RWPE1 (cell line): Measurements from ENCODE around the gene HOXB6.

Source experiments
- CTCF ChIA-PET: fragments of 350-600 bp; sonication (Branson Sonifier 250); formaldehyde crosslinking; extraction: SDS; loops from one replicate; lab custom pipeline; 2021; lab: Yijun Ruan, JAX
- POLR2A ChIA-PET: fragments of 400-600 bp; formaldehyde crosslinking; extraction: SDS; loops from one replicate; lab custom pipeline; 2020; ENCODE audit warnings: antibody characterized with exemption; ENCODE audit not compliant: low non-redundant PET; lab: Yijun Ruan, JAX
- DNase-seq: peaks from one replicate; pipeline ENCODE4 v3.0.0; 2012; ENCODE audit warnings: low spot score
- H3K27ac ChIP-seq: fragments of 450-650 bp; 2 replicates; pipeline ENCODE4 v1.5.1; 2017
- TF ChIP-seq, protein P1 (sequence below): fragments of 450-650 bp; conservative IDR thresholded peaks from 2 replicates; pipeline ENCODE4 v1.5.1; 2017; ENCODE audit warnings: low read depth, mild to moderate bottlenecking

The HOXB6 gene

DNA sequence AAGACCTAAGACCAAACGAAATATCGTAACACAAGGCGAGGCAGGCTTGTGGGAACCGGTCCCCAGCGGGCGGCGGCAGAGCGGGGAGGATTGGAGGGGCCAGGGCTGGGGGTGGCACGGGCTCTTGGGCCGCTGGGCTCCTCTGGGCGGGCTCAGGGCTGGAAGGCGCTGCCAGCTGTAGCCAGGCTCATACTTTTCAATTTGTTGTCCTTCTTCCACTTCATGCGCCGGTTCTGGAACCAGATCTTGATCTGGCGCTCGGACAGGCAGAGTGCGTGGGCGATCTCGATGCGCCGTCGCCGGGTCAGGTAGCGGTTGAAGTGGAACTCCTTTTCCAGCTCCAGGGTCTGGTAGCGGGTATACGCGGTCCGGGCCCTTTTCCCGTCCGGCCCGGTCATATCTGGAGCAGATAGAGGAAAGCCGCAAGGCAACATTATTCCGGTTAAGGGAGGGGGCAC, 12.7 kb downstream of the HOXB6 start:
- no peak for DNase-seq
- ChIA-PET CTCF (interaction anchor here (1.4 kb wide), 1 partner anchor 10 kb away, joined by 4 read pairs; no protein-coding TSS in a partner anchor), POLR2A (no interaction called here)
- TF ChIP-seq, protein P1, sequence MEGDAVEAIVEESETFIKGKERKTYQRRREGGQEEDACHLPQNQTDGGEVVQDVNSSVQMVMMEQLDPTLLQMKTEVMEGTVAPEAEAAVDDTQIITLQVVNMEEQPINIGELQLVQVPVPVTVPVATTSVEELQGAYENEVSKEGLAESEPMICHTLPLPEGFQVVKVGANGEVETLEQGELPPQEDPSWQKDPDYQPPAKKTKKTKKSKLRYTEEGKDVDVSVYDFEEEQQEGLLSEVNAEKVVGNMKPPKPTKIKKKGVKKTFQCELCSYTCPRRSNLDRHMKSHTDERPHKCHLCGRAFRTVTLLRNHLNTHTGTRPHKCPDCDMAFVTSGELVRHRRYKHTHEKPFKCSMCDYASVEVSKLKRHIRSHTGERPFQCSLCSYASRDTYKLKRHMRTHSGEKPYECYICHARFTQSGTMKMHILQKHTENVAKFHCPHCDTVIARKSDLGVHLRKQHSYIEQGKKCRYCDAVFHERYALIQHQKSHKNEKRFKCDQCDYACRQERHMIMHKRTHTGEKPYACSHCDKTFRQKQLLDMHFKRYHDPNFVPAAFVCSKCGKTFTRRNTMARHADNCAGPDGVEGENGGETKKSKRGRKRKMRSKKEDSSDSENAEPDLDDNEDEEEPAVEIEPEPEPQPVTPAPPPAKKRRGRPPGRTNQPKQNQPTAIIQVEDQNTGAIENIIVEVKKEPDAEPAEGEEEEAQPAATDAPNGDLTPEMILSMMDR, result no peak
- no peak overlapping the region for H3K27ac ChIP-seq

DNA sequence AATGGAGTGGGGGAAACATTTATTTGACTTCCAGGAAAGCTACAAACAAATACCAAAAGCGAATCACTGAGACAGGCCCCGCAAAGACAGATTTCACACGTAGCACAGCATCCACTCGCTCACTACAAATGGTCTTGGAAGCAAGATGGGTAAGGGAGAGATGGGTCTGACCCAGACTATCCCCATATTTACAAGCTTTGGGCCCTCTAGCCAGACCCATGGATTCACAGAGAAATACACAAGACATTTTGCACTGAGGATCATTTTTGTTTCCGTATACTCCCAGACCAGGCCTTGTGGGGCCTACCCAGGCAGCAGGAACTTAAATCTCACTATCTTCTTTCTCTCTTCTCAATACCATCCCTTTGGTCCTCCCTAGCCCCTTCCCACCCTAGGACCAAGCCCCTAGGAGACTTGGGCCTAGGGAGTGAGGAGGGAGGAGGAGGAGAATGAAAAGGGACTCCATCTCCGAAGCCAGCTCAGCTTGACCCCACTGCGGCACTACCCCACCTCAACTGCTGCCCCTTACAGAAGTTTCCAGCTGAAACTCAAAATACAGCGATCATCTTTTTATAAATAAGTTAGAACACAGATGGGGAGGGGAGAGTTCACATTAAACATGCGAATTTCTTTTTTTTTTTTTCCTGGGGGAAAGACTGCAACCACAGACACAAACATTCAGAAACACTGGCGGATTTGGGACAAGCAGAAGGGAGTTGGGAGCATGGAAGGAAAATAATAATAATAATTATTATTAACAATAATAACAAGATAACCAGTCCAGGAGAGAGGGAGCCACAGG, 13.3 kb downstream of the HOXB6 start:
- CTCF ChIA-PET, result interaction anchor here (0.7 to 1.4 kb wide), 2 partner anchors 11 to 374 kb away, joined by 4 to 8 read pairs; no protein-coding TSS in a partner anchor
- H3K27ac ChIP-seq, result no peak overlapping the region

DNA sequence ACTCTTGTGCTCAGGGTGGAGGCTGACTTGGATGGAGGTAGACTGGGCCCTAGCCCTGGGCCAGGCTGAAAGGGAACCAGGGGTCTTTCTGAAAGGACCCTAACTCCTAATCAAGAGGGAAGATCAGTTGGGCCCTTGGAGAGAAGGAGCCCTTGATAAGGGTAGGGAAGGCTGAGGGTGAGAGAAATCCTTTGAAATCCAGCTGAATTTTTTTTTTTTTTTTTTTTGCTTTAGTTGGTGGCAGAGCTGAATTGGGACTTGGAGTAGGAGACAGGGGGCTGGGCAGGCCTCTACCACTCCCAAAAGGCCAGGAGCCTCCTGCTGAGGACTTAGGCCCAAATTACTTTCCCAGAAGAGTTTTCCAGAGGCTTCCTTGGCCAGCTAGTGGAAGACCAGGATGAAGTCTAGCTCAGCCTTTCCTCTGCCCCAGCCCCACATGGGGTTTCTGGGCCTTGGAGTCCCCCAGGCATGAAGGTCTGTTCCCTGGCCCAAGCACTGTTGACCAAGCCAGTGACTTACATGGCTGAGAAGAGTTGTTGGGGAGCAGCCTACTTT, 14.1 kb downstream of the HOXB6 start:
- ChIA-PET CTCF (interaction anchor here (0.6 kb wide), 1 partner anchor 162 kb away, joined by 3 read pairs; no protein-coding TSS in a partner anchor), POLR2A (no interaction called here)
- no peak for DNase-seq

More for the DNA sequence above, 13.3 kb downstream of the HOXB6 start:
- POLR2A ChIA-PET, result no interaction called here
- TF ChIP-seq, protein P1, result no peak
- DNase-seq, result no peak

DNA sequence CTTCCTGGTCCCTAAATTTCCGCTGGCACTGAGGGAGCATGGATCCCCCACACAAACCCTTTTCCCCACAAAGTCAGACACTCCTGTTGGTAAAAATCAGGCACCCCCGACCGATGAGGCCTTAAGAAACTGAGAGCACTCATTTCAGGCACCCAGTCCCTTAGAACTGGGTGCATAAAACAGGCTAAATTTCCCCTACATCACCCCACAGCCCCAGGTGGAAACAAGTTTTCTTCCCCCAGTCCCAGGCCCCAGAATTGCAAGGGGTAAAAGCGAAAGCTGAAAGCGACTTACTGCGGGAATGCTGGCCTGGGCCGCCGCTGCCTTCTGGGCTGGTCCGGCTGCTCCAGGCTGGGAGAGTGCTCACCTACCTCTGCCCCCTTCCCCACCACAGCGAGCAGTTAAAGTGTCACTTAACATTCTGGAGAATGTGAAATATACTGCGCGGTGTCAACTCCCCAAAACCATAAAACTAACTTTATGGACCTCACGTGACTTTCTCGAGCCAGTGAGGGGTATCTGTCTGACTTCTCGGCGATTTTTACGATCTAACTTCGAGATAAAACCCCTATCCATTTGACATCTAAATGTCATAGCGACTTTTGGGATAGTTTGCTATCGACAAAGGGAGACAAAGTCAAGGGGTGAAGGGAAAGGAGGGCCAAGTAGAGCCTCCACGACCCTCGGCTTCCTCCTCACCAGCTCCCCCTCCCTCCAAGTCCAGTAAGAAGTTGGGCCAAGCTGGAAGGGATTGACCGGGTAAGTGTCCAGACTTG, 14.8 kb downstream of the HOXB6 start, which contains the start of gene HOXB3:
HOXB3 (minus strand) TSS at position 411 of the 776 bp plus-strand sequence. CDS start 37,767 bp downstream, outside the sequence.
- TF ChIP-seq, protein P1, result no peak
- ChIA-PET CTCF (interaction anchor here (0.6 kb wide), 1 partner anchor 162 kb away, joined by 3 read pairs; no protein-coding TSS in a partner anchor), POLR2A (no interaction called here)
- no peak within 1 kb of the TSS for H3K27ac ChIP-seq
- DNase-seq, result no peak

More for the DNA sequence above, 14.1 kb downstream of the HOXB6 start:
- TF ChIP-seq, protein P1, result no peak
- H3K27ac ChIP-seq, result no peak overlapping the region

DNA sequence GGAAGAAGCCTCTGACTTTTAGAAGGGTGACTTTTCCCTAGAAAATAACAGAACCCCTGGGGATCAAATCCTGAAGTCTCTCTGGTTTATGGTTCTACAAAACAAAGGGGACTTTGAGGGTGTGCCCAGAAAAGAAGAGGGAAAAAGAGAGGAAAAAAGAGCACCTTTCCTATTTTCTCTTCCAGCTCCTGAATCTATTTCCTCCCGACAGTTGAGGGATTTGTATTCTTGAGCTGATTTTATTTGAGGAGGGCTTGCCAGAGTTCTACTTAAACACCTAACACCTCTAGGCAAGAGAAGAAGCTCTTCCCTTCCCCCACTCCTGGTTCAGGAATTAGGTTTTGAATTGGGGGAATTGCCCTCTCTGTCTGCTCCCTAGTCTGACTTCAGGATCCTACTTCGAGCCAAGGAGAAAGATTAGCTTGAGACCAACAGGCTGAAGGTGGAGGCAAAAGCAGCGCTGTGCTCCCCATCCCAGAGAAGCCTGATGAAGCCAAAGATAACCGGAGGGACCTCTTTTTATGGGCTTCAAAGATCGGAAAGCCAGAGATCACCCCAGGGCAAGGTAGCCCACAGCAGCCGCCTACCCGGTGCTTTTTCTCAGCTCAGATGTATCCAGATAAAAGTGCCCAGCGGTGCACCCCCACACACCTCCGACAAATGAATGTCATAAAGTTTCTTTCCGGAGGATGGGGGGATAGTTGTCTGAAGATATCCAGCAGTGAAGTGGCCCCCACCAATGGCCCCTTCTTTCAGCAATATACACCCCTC, 15.5 kb downstream of the HOXB6 start:
- TF ChIP-seq, protein P1, result no peak
- no peak for DNase-seq
- CTCF ChIA-PET, result interaction anchor here (0.7 to 2.8 kb wide), 4 partner anchors 25 to 253 kb away, joined by 3 to 9 read pairs (median 6); no protein-coding TSS in a partner anchor
- H3K27ac ChIP-seq, result no peak overlapping the region
- POLR2A ChIA-PET, result no interaction called here
